Ovary (tissue), 3 donors: ENCODE data around the gene CACNG1.

ENCODE experiments used
- EP300 ChIP-seq: sonication (generic); formaldehyde crosslinking; IDR thresholded peaks from one replicate; pipeline ENCODE4 v1.6.1; 2017; ENCODE audit warnings: antibody characterized with exemption
- TF ChIP-seq, protein P1 (sequence below), 3 donors: fragments of 450-650 bp in 2 of 3; fragments of 200-600 bp in 1 of 3; IDR thresholded peaks; one replicate each; pipeline versions ENCODE4 v1.5.1 to v1.8.0; 2016 to 2022; ENCODE audit warnings: antibody characterized with exemption in 3 of 3, mild to moderate bottlenecking in 1 of 3
- donor health status: DM: no; HTN: no; CAD: no.

DNA sequence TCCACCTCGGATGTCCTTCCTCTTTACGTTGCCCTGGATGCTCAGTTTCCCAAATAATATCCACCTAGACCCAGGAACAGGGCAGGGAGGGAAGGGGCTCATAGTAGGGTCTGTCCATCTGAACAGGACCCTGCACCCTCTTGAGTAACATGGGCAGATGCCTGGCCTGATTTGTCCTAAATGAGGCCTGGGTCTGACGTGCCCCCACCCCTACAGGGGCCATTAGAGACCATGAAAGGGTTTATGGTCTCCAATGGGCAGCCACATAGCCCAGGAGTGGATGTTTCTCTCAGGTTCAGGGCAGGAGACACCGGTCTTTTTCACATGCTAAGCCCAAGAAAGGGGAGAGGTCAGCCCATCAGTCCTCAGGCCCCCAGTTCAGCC, 6.8 kb downstream of the CACNG1 start:
- TF ChIP-seq, protein P1, sequence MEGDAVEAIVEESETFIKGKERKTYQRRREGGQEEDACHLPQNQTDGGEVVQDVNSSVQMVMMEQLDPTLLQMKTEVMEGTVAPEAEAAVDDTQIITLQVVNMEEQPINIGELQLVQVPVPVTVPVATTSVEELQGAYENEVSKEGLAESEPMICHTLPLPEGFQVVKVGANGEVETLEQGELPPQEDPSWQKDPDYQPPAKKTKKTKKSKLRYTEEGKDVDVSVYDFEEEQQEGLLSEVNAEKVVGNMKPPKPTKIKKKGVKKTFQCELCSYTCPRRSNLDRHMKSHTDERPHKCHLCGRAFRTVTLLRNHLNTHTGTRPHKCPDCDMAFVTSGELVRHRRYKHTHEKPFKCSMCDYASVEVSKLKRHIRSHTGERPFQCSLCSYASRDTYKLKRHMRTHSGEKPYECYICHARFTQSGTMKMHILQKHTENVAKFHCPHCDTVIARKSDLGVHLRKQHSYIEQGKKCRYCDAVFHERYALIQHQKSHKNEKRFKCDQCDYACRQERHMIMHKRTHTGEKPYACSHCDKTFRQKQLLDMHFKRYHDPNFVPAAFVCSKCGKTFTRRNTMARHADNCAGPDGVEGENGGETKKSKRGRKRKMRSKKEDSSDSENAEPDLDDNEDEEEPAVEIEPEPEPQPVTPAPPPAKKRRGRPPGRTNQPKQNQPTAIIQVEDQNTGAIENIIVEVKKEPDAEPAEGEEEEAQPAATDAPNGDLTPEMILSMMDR (IDR thresholded peaks at IDR 0.05): no peak
- TF ChIP-seq EP300: no peak
